GM10248 (cell line): Measurements from ENCODE around the gene ARF1.

Experiments
- CTCF ChIA-PET: fragments of 300-600 bp; sonication (Branson Sonifier 250); formaldehyde crosslinking; extraction: SDS; loops from one replicate; lab custom pipeline; 2021; ENCODE audit warnings: antibody characterized with exemption; lab: Yijun Ruan, JAX
- POLR2A ChIA-PET: fragments of 350-650 bp; sonication (Branson Sonifier 250); formaldehyde crosslinking; extraction: SDS; loops from one replicate; lab custom pipeline; 2020; ENCODE audit warnings: antibody characterized with exemption; lab: Yijun Ruan, JAX
- DNase-seq: peaks from one replicate; pipeline ENCODE4 v3.0.0; 2012; ENCODE audit errors: extremely low spot score
- CTCF ChIP-seq: IDR thresholded peaks from 2 replicates; pipeline ENCODE4 v1.5.1; 2012; ENCODE audit warnings: mild to moderate bottlenecking, low read depth; ENCODE audit errors: extremely low read depth, missing control alignments, control extremely low read depth

ARF1 gene

GRCh38 chr1:228082214-228082917, at the start of gene ARF1:
Gene ARF1 (plus strand): TSS chr1:228082708. CDS start chr1:228097115, 14,407 bp downstream.
- peak; percentile 100 for DNase-seq
- ChIA-PET POLR2A (interaction anchor here (0.6 to 2.1 kb wide), 4 partner anchors 9 to 83 kb away, joined by 4 to 5 read pairs (median 4); partner anchors contain the start of gene IBA57), CTCF (interaction anchor here (1.1 to 1.9 kb wide), 3 partner anchors 16 to 83 kb away, joined by 4 to 6 read pairs (median 5); no protein-coding TSS in a partner anchor)
- TF ChIP-seq CTCF, result no peak

- no peak for TF ChIP-seq CTCF
- no peak for DNase-seq
- POLR2A ChIA-PET, result no interaction called here
- CTCF ChIA-PET, result no interaction called here
Measured at GRCh38 chr1:228033376-228033775, 49.1 kb upstream of the ARF1 start.

- POLR2A ChIA-PET, result no interaction called here
- no peak for TF ChIP-seq CTCF
- DNase-seq, result no peak
- CTCF ChIA-PET, result no interaction called here
Measured at GRCh38 chr1:228034954-228035837, 47.3 kb upstream of the ARF1 start.

- CTCF ChIA-PET, result no interaction called here
- no peak for TF ChIP-seq CTCF
- POLR2A ChIA-PET, result no interaction called here
- DNase-seq, result no peak
Measured at GRCh38 chr1:228035844-228036243, 46.7 kb upstream of the ARF1 start.

- ChIA-PET POLR2A (no interaction called here), CTCF (no interaction called here)
- TF ChIP-seq CTCF, result no peak
- DNase-seq, result no peak
Measured at GRCh38 chr1:228036701-228037231, 45.7 kb upstream of the ARF1 start.
